ENCODE measurements around the gene GSN. TPM values are rescaled to one million over a fixed set of nuclear protein-coding genes. Genes with fewer than 3 reads are reported as not detected.
A peak's percentile ranks its signal among the peaks of the same experiment; 100 is the strongest.

GSN gene
- total RNA-seq, 1 donor from 2014 or later, result 80.0 TPM

- H3K4me3 Mint-ChIP-seq, result no peak overlapping the region
- TF ChIP-seq CTCF (conservative IDR thresholded peaks at IDR 0.05), result no peak
- no peaks in the 10 kb centered on the region for H3K4me1 Mint-ChIP-seq (ENCODE audit: unreplicated experiment)
- no peaks in the 10 kb centered on the region for H3K27me3 Mint-ChIP-seq
- no peaks in the 10 kb centered on the region for H3K9me3 Mint-ChIP-seq
- H3K36me3 Mint-ChIP-seq, result peaks cover 19% of the 10 kb centered on the region
- DNase-seq (ENCODE audit: extremely low spot score, unreplicated experiment), result no peak
- H3K27ac Mint-ChIP-seq, result peak overlapping the region; percentile 77
Measured at GRCh38 chr9:121319383-121319780, 51.4 kb downstream of the GSN start.

DNA sequence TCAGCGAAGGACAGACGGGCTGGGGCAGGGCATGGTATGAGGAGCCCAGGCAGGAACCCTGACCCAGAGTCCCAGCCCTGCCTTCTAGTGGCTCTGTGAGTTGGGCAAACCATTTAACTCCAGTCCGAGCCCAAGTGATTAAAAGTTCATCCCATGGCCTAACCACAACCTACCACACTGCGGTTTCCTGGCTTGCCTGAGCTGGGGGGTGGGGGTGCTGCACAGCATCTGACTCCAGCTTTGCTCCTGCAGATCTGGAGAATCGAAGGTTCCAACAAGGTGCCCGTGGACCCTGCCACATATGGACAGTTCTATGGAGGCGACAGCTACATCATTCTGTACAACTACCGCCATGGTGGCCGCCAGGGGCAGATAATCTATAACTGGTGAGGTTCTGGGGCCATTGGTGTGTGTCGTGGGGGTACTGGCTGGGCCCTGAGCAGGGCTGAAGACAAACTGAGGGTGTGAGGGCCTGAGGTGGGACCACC, 53.1 kb downstream of the GSN start:
- H3K9me3 Mint-ChIP-seq, result no peaks in the 10 kb centered on the region
- TF ChIP-seq CTCF (conservative IDR thresholded peaks at IDR 0.05), result no peak
- H3K36me3 Mint-ChIP-seq, result peaks cover 19% of the 10 kb centered on the region
- H3K4me1 Mint-ChIP-seq (ENCODE audit: unreplicated experiment), result no peaks in the 10 kb centered on the region
- no peak overlapping the region for H3K27ac Mint-ChIP-seq
- H3K4me3 Mint-ChIP-seq, result no peak overlapping the region
- H3K27me3 Mint-ChIP-seq, result no peaks in the 10 kb centered on the region
- DNase-seq (ENCODE audit: extremely low spot score, unreplicated experiment), result no peak

GRCh38 chr9:121322037-121322736, 54.2 kb downstream of the GSN start:
- Mint-ChIP-seq H3K4me1 (ENCODE audit: unreplicated experiment) (no peaks in the 10 kb centered on the region), H3K36me3 (peaks cover 16% of the 10 kb centered on the region), H3K4me3 (no peak overlapping the region), H3K9me3 (no peaks in the 10 kb centered on the region), H3K27me3 (no peaks in the 10 kb centered on the region), H3K27ac (peak overlapping the region; percentile 88)
- no peak for DNase-seq (ENCODE audit: extremely low spot score, unreplicated experiment)
- TF ChIP-seq CTCF (conservative IDR thresholded peaks at IDR 0.05), result no peak

GRCh38 chr9:121322737-121323448, 54.9 kb downstream of the GSN start:
- Mint-ChIP-seq H3K27me3 (no peaks in the 10 kb centered on the region), H3K27ac (peak overlapping the region; percentile 88), H3K9me3 (no peaks in the 10 kb centered on the region), H3K36me3 (peaks cover 11% of the 10 kb centered on the region), H3K4me1 (ENCODE audit: unreplicated experiment) (no peaks in the 10 kb centered on the region), H3K4me3 (no peak overlapping the region)
- no peak for TF ChIP-seq CTCF (conservative IDR thresholded peaks at IDR 0.05)
- no peak for DNase-seq (ENCODE audit: extremely low spot score, unreplicated experiment)

DNA sequence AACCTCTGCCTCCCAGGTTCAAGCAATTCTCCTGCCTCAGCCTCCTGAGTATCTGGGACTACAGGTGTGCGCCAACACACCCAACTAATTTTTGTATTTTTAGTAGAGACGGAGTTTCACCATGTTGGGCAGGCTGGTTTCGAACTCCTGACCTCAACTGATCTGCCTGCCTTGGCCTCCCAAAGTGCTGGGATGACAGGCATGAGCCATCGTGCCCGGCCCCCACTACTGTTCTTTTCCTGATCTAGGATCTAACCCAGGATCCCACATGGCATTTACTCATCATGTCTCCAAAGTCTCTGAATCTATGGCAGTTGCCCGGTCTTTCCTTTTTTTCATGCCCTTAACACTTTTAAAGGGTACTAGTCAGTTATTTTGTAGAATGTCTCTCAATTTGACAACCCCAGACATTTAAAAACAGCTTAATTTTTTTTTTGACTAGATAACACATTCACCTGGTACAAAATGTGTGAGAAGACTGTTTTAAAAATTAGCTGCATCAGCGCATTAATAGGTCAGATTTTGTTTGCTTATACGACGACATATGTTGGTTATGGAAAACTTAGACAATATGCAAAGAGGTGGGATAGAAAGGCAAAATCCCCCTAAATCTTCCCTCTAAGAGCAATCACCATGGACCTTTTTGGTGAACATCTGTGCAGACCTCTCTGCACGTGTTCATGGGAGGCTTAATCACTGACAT, 55.6 kb downstream of the GSN start:
- peaks cover 11% of the 10 kb centered on the region for H3K36me3 Mint-ChIP-seq
- H3K4me1 Mint-ChIP-seq (ENCODE audit: unreplicated experiment), result no peaks in the 10 kb centered on the region
- H3K9me3 Mint-ChIP-seq, result no peaks in the 10 kb centered on the region
- DNase-seq (ENCODE audit: extremely low spot score, unreplicated experiment), result no peak
- no peaks in the 10 kb centered on the region for H3K27me3 Mint-ChIP-seq
- H3K4me3 Mint-ChIP-seq, result no peak overlapping the region
- TF ChIP-seq CTCF (conservative IDR thresholded peaks at IDR 0.05), result no peak
- H3K27ac Mint-ChIP-seq, result no peak overlapping the region

Measured in type B pancreatic cell (in vitro differentiated cells).